ACHN (cell line): ENCODE results near the gene CUTA.
A peak's percentile ranks its signal among the peaks of the same experiment; 100 is the strongest.

Experiments used
- DNase-seq: peaks from one replicate; pipeline ENCODE4 v3.0.0-alpha.2; 2015
- in situ Hi-C: cut with HindIII; loops from 2 replicates; pipeline ENCODE4 v1.10.0; 2017; ENCODE audit warnings: low sequenced_read_pairs, low pct_ligation_motif_present, low pct_unique_long_range_greater_than_20kb

Gene CUTA

GRCh38 chr6:33417903-33418689 is at the start of gene CUTA:
Gene CUTA, minus strand, starts transcription at chr6:33418107. Its CDS starts 107 bp downstream, at chr6:33418000.
- in situ Hi-C loops, result no loop called here

GRCh38 chr6:33467091-33467490 is 49.2 kb upstream of the CUTA start:
- in situ Hi-C loops, result no loop called here
- no peak for DNase-seq

More at GRCh38 chr6:33417903-33418689, at the start of gene CUTA:
- DNase-seq, result peak; percentile 99

GRCh38 chr6:33466075-33466735 is 48.3 kb upstream of the CUTA start:
- DNase-seq, result no peak
- in situ Hi-C loops, result no loop called here

- DNase-seq, result no peak
- in situ Hi-C loops, result no loop called here
Observed at GRCh38 chr6:33459226-33459625, 41.3 kb upstream of the CUTA start.

GRCh38 chr6:33458676-33459075 is 40.8 kb upstream of the CUTA start:
- in situ Hi-C loops, result no loop called here
- no peak for DNase-seq

GRCh38 chr6:33456156-33456555 is 38.2 kb upstream of the CUTA start:
- in situ Hi-C loops, result no loop called here
- no peak for DNase-seq

GRCh38 chr6:33455051-33455450 is 37.1 kb upstream of the CUTA start:
- in situ Hi-C loops, result no loop called here
- DNase-seq, result no peak

- DNase-seq, result peak; percentile 95
- in situ Hi-C loops, result no loop called here
Observed at GRCh38 chr6:33454009-33454946, 36.4 kb upstream of the CUTA start, which contains the start of gene ZBTB9. Gene ZBTB9, plus strand, starts transcription at chr6:33454576. Its CDS starts 525 bp downstream, at chr6:33455101.

GRCh38 chr6:33453393-33454008 is 35.6 kb upstream of the CUTA start:
- in situ Hi-C loops, result no loop called here
- no peak for DNase-seq

- no peak for DNase-seq
- in situ Hi-C loops, result no loop called here
Observed at GRCh38 chr6:33452496-33452895, 34.6 kb upstream of the CUTA start.

GRCh38 chr6:33451606-33452005 is 33.7 kb upstream of the CUTA start:
- in situ Hi-C loops, result no loop called here
- DNase-seq, result no peak

- in situ Hi-C loops, result no loop called here
- no peak for DNase-seq
Observed at GRCh38 chr6:33450434-33450833, 32.5 kb upstream of the CUTA start.

- no peak for DNase-seq
- in situ Hi-C loops, result no loop called here
Observed at GRCh38 chr6:33446356-33446755, 28.4 kb upstream of the CUTA start.

- in situ Hi-C loops, result no loop called here
- no peak for DNase-seq
Observed at GRCh38 chr6:33445119-33445603, 27.3 kb upstream of the CUTA start.

GRCh38 chr6:33443619-33444504 is 26.0 kb upstream of the CUTA start:
- in situ Hi-C loops, result no loop called here
- DNase-seq, result no peak

- DNase-seq, result no peak
- in situ Hi-C loops, result no loop called here
Observed at GRCh38 chr6:33443025-33443424, 25.1 kb upstream of the CUTA start.

- no peak for DNase-seq
- in situ Hi-C loops, result no loop called here
Observed at GRCh38 chr6:33442283-33442682, 24.4 kb upstream of the CUTA start.
